Stimulated activated memory B cell treated with anti-CD40 and anti-IgM and Interleukin-4, amounts not matched to agents 10 μg/mL and 1 μg/mL and 100 μg/mL, for 72 hours (primary cell): ENCODE measurements around the gene DAP.
"Not testable (repeated sequence)": the region's sequence is repeated elsewhere in the genome, so short reads cannot be mapped to it uniquely, and the experiment has no call there.

Experiments used
- ATAC-seq: fragments of 150-1000 bp; cut with Tn5 transposase; 2 replicates; pipeline ENCODE4 v1.10.0; 2021
- H3K27ac Mint-ChIP-seq: one replicate; pipeline ENCODE4 v1.8.0; 2022; ENCODE audit warnings: mild to moderate bottlenecking, mixed read lengths
- H3K27me3 Mint-ChIP-seq: one replicate; pipeline ENCODE4 v1.8.0; 2022; ENCODE audit warnings: mixed read lengths
- H3K36me3 Mint-ChIP-seq: one replicate; pipeline ENCODE4 v1.8.0; 2022; ENCODE audit warnings: mixed read lengths
- H3K4me1 Mint-ChIP-seq: one replicate; pipeline ENCODE4 v1.8.0; 2022; ENCODE audit warnings: mixed read lengths
- H3K4me3 Mint-ChIP-seq: one replicate; pipeline ENCODE4 v1.8.0; 2022; ENCODE audit warnings: mild to moderate bottlenecking, moderate library complexity, mixed read lengths
- H3K9me3 Mint-ChIP-seq: one replicate; pipeline ENCODE4 v1.8.0; 2022; ENCODE audit warnings: mixed read lengths

The DAP gene, protein sequence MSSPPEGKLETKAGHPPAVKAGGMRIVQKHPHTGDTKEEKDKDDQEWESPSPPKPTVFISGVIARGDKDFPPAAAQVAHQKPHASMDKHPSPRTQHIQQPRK

DNA sequence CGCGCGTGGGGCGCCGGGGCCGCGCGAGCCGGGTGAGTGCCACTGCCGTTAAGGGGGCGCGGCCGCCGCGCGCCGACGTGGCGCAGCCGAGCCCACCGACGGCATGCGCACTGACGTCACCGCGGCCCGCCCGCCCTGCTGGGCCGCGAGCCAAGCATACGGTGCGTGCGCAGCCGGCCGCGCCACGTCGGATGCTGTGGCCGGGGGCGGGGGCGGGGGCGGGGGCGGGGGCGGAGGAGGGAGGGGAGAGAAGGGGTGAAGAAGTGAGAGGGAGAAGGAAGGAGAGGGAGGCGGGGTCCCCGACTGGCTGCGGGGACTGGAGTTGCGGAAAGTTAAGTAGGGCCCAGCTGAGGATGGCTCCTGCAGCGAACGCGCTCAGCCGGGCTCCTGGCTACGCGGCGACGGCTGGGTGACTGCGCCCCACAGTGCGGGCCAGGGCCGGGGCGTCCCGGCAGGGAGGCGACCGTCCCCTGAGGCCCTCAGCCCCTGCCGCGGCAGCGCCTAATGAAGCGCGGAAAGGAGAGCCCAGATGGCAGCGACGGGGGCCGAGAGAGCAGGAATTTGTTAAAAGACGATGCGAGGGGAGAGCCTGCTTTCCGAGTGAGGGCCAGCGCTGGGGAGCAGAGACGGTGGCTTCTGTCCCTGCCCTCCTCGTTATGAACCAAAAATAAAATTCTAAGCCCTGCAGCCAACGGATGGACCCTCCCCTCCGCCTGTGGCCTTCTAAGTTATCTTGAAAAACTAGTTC, at the start of gene DAP:
Gene DAP, minus strand, starts transcription at position 50 of the 748 bp plus-strand sequence. CDS start 166 bp downstream, outside the sequence.
- Mint-ChIP-seq H3K4me1 (peaks cover 59% of the 10 kb centered on the region), H3K9me3 (no peaks in the 10 kb centered on the region), H3K27me3 (no peaks in the 10 kb centered on the region), H3K27ac (peak within 1 kb of the TSS; percentile 85), H3K4me3 (peak within 1 kb of the TSS; percentile 90), H3K36me3 (peaks cover 10% of the 10 kb centered on the region)
- ATAC-seq = peak; percentile 94

DNA sequence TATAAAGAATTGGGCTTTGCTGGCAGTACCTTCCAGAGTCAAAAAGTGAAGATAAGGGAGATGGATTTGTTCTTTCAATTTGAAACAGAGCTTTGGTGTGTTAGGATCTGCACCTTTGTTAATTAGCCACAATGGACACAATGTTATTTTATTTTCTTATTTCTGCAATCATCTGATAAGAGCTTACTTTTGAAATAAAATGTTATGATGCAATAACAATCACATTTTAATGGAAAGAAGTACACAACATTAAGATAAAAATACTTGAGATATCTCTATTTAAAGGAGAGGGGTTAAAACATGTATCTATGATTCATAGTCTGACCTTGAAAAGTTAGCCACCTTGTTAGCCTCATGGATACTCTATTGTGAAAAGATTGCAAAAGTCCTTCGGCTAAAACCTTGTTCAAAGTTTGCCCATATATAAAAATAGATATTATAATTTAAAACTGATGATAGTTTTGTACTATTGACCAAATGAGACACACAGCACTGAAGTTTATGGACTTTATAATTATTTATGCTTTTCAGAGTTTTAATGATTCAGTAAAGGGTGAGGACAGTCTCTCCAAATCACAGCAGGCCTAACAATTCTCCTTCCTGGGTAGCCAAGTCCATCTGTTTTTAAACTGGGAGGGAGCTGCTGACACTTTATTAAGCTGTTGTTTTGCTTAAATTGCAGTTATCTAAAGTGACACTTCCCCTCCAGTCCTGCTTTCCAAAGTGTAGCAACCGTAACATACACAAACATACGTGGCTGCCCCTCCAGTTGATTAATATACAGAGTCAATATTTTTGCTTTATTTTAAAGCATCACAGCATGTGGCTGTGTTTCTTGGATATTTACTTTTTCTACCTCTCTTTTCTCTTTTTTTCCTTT, 47.6 kb upstream of the DAP start:
- Mint-ChIP-seq H3K27me3 (no peaks in the 10 kb centered on the region), H3K27ac (no peak overlapping the region)

DNA sequence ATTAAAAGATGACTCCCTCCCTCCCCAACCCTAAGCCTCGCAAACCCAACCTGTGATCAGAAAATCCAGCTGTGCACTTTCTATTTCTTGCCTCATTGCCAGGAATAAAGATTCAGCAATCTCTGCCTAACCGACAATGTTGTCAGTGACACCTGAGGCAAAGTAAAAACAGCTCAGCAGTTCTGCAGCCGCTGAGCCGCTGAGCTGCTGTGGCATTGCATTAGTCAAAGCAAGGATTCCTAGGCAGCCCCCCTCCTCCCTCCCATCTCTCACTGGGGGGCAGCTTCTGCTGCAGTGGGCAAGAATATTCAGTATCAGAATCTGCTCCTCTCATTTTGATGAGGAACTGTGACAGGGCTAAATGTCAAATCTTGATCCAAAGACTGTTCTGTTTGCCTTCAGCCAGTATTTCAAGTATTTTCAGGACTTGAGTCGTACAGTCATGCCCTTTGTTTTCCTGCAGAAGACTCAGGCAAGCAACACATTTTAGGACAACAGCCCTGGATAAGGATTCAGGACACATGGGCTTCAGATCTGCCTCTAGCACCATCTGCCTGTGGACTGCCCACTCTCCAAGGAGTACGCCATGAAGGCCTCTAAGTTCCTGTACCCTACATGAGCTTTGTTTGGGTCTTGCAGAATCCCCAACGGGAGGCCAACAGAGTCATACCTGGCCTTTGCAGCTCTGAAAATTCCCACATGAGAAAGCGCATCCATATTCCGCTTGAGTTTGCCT, 41.1 kb upstream of the DAP start:
- ATAC-seq = no peak
- Mint-ChIP-seq H3K27me3 (peaks cover 26% of the 10 kb centered on the region), H3K9me3 (peaks cover 7% of the 10 kb centered on the region), H3K27ac (no peak overlapping the region), H3K4me3 (no peak overlapping the region), H3K4me1 (no peaks in the 10 kb centered on the region), H3K36me3 (no peaks in the 10 kb centered on the region)

More for the DNA sequence above, 47.6 kb upstream of the DAP start:
- Mint-ChIP-seq H3K36me3 (no peaks in the 10 kb centered on the region), H3K4me3 (no peak overlapping the region), H3K9me3 (peaks cover 12% of the 10 kb centered on the region), H3K4me1 (no peaks in the 10 kb centered on the region)
- no peak for ATAC-seq

DNA sequence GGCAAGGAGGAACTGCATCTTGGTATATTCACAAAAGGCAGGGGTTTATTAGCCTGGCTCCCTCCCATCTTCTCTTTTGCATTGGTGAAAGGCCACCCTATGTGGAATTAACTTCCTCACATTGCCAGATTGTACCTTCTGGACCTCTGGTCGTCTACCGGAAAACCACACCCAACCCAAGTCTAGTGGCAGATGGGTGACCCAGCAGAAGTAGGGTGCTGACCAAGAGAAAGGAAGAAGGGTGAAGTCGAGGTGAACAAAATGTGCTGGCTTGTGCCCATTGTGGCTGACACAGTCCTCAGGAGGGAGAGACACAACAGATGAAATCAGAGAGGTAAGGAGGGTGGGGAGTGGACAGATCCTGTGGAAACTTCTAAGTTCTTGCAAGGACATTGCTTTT, 39.8 kb upstream of the DAP start:
- no peaks in the 10 kb centered on the region for H3K36me3 Mint-ChIP-seq
- no peaks in the 10 kb centered on the region for H3K4me1 Mint-ChIP-seq
- no peak overlapping the region for H3K27ac Mint-ChIP-seq
- H3K4me3 Mint-ChIP-seq = no peak overlapping the region
- peaks cover 7% of the 10 kb centered on the region for H3K9me3 Mint-ChIP-seq
- ATAC-seq = no peak
- H3K27me3 Mint-ChIP-seq = peaks cover 32% of the 10 kb centered on the region

DNA sequence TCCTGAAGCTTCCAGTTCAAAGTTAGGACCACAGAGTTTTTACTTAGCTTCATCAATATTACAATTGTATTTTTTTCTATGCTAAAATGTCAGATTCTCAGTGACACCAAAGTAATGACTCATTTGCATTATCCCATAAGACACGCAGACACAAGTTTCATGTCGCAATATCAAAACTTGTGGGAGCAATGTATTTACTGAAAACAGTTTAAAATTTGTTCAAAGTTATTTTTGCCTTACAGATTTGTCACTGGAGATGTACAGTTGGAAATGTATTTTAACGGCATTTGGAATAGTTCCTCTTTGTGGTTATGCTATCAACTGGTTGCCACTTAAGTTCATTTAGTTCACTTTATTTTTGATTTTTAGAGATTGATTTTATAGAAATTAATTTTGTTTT, 36.2 kb upstream of the DAP start:
- Mint-ChIP-seq H3K9me3 (no peaks in the 10 kb centered on the region), H3K27me3 (peaks cover 32% of the 10 kb centered on the region), H3K4me3 (no peak overlapping the region), H3K36me3 (no peaks in the 10 kb centered on the region), H3K27ac (no peak overlapping the region), H3K4me1 (no peaks in the 10 kb centered on the region)
- no peak for ATAC-seq

DNA sequence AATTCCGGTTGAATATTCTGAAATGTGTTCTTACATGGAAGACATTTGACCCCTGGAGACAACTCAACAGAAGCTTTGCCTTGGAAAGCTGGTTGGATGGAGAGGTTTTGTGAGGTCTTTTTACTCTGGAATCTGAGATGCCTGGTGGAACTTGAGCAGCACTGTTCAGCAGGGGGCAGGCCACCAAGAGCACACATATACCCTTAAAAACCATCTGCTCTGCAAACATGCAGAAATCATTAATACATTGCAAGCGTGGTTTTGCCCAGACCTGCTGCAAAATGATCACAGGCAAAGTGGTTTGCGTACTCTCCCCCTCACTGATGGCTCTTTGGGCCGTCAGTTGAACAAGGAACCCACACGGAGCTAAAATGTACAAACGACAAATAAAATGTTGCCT, 32.8 kb upstream of the DAP start:
- ATAC-seq = no peak
- no peaks in the 10 kb centered on the region for H3K9me3 Mint-ChIP-seq
- peaks cover 6% of the 10 kb centered on the region for H3K27me3 Mint-ChIP-seq
- no peaks in the 10 kb centered on the region for H3K4me1 Mint-ChIP-seq
- no peaks in the 10 kb centered on the region for H3K36me3 Mint-ChIP-seq
- H3K27ac Mint-ChIP-seq = no peak overlapping the region
- no peak overlapping the region for H3K4me3 Mint-ChIP-seq

DNA sequence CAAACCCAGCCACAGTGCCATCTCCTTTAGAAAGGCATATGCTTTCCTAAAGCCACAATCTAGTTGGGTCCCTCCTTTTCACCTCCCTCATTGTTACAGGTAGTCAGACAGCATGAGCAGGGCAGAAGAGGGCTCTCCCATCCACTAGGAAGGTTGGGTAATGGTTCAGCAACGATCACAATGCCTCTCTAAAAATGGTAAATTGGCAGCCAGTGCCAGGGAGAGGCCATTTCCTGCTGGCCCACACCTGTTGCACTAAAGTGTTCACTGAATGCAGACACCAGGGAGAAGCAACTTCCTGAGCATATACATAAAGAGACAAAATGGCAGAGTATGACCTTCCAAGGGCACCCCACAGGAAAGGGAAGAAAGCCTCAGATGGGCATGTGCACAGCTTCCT, 31.3 kb upstream of the DAP start:
- Mint-ChIP-seq H3K27ac (no peak overlapping the region), H3K9me3 (no peaks in the 10 kb centered on the region), H3K27me3 (peaks cover 6% of the 10 kb centered on the region), H3K36me3 (no peaks in the 10 kb centered on the region), H3K4me3 (no peak overlapping the region), H3K4me1 (no peaks in the 10 kb centered on the region)
- ATAC-seq = no peak

DNA sequence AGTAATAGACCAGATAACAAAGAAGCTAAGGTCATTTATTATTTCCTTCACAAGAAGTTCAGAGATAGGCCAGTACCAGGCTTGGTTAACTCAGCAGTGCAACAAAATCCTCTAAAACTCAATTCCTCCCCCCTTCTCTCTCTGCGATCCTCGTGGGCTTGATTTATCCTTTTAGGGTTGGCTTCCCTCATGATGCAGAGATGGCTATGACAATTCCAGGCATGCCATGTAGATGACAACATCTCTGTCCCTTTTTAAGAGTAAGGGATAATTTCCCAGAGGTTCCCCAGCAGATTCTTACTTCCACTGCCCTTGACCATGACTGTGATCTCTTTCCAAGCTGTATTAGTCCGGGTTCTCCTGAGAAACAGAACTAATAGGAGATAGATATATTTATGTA, 28.7 kb upstream of the DAP start:
- H3K4me3 Mint-ChIP-seq = no peak overlapping the region
- ATAC-seq = no peak
- H3K9me3 Mint-ChIP-seq = no peaks in the 10 kb centered on the region
- peaks cover 6% of the 10 kb centered on the region for H3K4me1 Mint-ChIP-seq
- H3K27ac Mint-ChIP-seq = no peak overlapping the region
- no peaks in the 10 kb centered on the region for H3K27me3 Mint-ChIP-seq
- no peaks in the 10 kb centered on the region for H3K36me3 Mint-ChIP-seq

DNA sequence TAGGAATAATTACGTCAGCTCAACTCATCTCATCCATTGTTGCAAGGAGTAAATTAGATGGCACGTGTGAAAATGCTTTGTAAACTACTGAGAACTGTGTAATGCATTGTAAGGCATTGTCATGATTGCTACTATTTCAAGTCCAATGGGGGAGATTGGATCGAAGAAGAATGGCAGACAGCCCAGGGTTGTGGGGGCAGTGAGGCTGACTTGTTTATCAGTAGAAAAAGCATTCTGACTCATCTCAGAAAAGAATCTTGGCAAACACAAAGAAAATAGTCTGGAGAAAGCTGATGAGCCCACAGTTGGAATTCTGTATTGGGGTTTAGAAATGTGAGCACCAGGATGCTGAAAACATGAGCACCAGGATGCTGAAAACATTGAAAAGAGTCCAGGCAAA, 28.0 kb upstream of the DAP start:
- Mint-ChIP-seq H3K4me3 (no peak overlapping the region), H3K36me3 (no peaks in the 10 kb centered on the region), H3K4me1 (peaks cover 6% of the 10 kb centered on the region), H3K27ac (no peak overlapping the region), H3K9me3 (no peaks in the 10 kb centered on the region), H3K27me3 (no peaks in the 10 kb centered on the region)
- no peak for ATAC-seq

DNA sequence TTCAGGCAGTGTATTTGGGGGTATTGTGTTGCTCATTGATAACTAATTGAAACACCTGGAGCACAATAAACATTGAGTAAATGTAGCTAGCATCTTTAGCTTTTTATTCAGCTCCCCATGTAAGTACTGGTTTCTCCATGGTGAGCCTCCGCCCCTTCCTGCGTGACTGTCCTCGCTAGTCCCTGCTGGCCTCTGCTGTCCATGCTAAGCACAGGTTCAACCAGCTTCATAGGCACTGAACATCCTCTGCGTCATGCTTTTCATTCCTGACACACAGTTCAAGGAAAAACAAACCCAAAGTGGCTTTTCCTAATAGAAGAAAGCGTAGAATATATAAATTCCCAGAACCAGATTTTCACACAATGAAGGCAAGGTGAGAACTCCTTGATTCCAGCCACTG, 27.3 kb upstream of the DAP start:
- Mint-ChIP-seq H3K27ac (no peak overlapping the region), H3K4me1 (peaks cover 6% of the 10 kb centered on the region), H3K27me3 (no peaks in the 10 kb centered on the region), H3K36me3 (no peaks in the 10 kb centered on the region), H3K4me3 (no peak overlapping the region), H3K9me3 (no peaks in the 10 kb centered on the region)
- no peak for ATAC-seq

DNA sequence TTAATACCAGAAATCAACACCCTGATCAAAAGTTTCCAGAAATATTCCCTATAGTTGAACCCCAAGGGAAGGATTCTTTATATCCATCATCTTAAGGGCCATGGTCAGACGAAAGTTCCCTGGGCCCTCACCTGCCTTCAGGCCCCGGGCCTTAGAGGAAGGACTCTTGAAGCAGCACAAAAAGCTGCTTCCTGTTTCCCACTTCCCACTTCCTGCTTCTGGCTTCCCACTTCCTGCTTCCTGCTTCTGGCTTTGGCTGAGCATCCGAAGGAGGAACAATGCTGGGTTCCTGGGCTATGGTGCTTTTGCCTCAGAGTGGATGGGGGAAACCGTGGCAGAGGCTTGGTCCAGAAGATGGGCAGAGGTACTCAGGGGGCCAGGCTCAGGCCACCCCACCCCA, 25.8 kb upstream of the DAP start:
- H3K27ac Mint-ChIP-seq = no peak overlapping the region
- peaks cover 6% of the 10 kb centered on the region for H3K4me1 Mint-ChIP-seq
- H3K9me3 Mint-ChIP-seq = no peaks in the 10 kb centered on the region
- H3K36me3 Mint-ChIP-seq = no peaks in the 10 kb centered on the region
- no peak for ATAC-seq
- H3K4me3 Mint-ChIP-seq = no peak overlapping the region
- no peaks in the 10 kb centered on the region for H3K27me3 Mint-ChIP-seq

DNA sequence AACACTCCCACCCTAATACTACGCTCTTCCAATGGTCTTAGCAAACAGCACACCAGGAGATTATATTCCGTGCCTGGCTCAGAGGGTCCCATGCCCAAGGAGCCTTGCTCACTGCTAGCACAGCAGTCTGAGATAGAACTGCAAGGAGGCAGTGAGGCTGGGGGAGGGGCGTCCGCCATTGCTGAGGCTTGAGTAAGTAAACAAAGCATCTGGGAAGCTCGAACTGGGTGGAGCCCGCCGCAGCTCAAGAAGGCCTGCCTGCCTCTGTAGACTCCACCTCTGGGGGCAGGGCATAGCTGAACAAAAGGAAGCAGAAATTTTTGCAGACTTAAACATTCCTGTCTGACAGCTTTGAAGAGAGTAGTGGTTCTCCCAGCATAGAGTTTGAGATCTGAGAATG, 19.2 kb upstream of the DAP start:
- H3K27ac Mint-ChIP-seq, H3K27me3 Mint-ChIP-seq, H3K4me3 Mint-ChIP-seq, H3K4me1 Mint-ChIP-seq, ATAC-seq, H3K9me3 Mint-ChIP-seq, H3K36me3 Mint-ChIP-seq: not testable (repeated sequence)

DNA sequence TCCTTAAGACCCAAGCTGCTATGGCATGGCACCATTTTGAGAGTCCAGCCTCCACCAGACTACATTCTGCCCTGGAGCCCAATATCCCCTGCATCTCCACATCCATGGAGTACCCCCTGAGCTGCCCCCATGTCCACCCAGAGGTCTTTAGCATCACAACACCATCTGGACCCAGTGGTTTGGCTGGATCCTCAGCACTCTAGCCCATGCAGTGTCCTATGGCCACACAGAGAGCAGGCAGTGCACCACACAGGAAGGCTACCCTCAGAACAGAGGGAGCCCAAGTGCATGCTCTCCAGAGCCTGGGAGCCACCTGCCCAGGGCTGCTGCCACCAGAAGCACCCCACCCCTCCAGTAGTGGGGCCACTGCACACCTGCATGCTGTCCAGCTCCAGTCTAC, 18.6 kb upstream of the DAP start:
- H3K9me3 Mint-ChIP-seq = no peaks in the 10 kb centered on the region
- no peak overlapping the region for H3K4me3 Mint-ChIP-seq
- H3K4me1 Mint-ChIP-seq = peaks cover 6% of the 10 kb centered on the region
- no peak for ATAC-seq
- no peaks in the 10 kb centered on the region for H3K27me3 Mint-ChIP-seq
- H3K36me3 Mint-ChIP-seq = no peaks in the 10 kb centered on the region
- no peak overlapping the region for H3K27ac Mint-ChIP-seq

DNA sequence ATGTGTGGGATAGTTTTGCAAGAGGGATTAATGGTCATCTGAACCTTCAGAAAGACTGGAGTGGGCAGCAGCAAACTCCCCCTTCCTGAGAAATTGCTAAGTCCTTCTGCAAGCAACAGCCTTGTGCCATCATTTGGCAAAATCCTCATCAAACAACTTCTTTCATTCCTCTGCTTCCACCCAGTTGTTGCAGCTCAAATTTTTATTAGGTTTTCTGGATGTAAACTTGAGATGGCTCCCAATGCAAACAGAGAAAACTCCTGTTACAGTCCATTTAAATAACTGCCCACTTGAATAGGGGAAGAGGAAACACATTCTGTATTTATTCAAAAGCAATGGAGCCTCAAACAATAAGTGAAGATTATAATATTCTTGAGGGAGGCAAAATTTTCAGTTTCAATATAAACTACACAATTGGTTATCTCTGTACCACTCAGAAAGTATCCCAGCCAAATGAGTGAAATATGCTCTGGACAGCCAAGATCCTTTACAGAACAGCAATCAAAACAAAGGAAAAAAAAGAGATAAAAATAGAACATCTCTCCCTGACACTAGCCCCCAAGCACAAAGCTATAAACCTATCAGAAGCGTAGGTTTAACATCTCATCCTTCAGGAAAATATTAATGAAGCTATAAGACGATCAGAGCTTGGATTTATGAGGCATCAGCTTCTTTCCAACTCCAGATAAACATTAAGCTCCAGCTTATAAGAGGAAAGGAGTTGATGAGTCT, 17.3 kb upstream of the DAP start:
- Mint-ChIP-seq H3K27ac (no peak overlapping the region), H3K4me3 (no peak overlapping the region), H3K4me1 (peaks cover 6% of the 10 kb centered on the region), H3K27me3 (no peaks in the 10 kb centered on the region), H3K9me3 (no peaks in the 10 kb centered on the region), H3K36me3 (no peaks in the 10 kb centered on the region)
- no peak for ATAC-seq

DNA sequence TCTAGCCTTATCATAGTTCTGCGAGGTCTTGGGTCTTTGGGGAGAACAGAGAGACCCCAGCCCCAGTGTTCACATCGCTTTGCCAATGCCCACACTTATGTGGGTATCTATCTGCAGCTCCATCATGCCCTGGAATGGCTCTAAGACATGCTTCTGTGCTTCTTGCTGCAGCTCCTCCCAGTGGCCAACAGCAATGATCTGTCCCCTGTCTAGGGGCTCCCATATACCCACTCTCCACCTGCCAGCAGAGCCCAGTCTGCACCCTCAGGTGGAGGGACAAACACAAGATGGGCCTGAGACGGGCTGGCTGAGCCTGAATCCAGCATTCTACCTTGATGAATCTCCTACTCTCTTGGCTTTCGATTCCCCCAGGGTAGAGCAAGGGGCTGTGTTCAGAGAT, 14.6 kb upstream of the DAP start:
- Mint-ChIP-seq H3K36me3 (no peaks in the 10 kb centered on the region), H3K27ac (no peak overlapping the region), H3K4me3 (no peak overlapping the region), H3K27me3 (peaks cover 14% of the 10 kb centered on the region), H3K9me3 (no peaks in the 10 kb centered on the region), H3K4me1 (no peaks in the 10 kb centered on the region)
- no peak for ATAC-seq
